HEK293 (cell line): ENCODE results near the gene THAP4.
A peak's percentile ranks its signal among the peaks of the same experiment; 100 is the strongest.

Experiments used
- CTCF ChIA-PET: fragments of 350-600 bp; formaldehyde crosslinking; extraction: SDS; loops from one replicate; lab custom pipeline; 2021; ENCODE audit warnings: antibody characterized with exemption; lab: Yijun Ruan, JAX
- POLR2A ChIA-PET: fragments of 300-600 bp; formaldehyde crosslinking; extraction: SDS; loops from one replicate; lab custom pipeline; 2020; ENCODE audit warnings: antibody characterized with exemption, inconsistent platforms; lab: Yijun Ruan, JAX
- H3K27ac ChIP-seq: fragments of 200-500 bp; sonication (Bioruptor generic); 2 replicates; pipeline ENCODE4 v1.5.1; 2014; ENCODE audit warnings: low read depth, low read length, control low read depth, inconsistent platforms; ENCODE audit errors: extremely low read depth
- H3K36me3 ChIP-seq, 2 experiments: fragments of 200-500 bp in 1 of 2; sonication (Bioruptor generic) in 1 of 2; 1 replicate in 1 of 2; 2 replicates in 1 of 2; pipeline ENCODE4 v1.5.1; 2014 to 2017; ENCODE audit warnings: inconsistent platforms in 2 of 2, low read length in 2 of 2; ENCODE audit not compliant: control insufficient read depth in 2 of 2, insufficient read depth in 1 of 2
- H3K4me1 ChIP-seq: fragments of 200-500 bp; sonication (Bioruptor generic); 2 replicates; pipeline ENCODE4 v1.5.1; 2014; ENCODE audit warnings: mild to moderate bottlenecking, low read length, inconsistent platforms; ENCODE audit not compliant: control insufficient read depth, insufficient read depth
- H3K4me3 ChIP-seq: 2 replicates; pipeline ENCODE4 v1.5.1; 2011; ENCODE audit warnings: low read depth, mild to moderate bottlenecking, control low read depth, low read length, moderate library complexity
- H3K9me3 ChIP-seq: fragments of 200-500 bp; sonication (Bioruptor generic); 2 replicates; pipeline ENCODE4 v1.5.1; 2014; ENCODE audit warnings: low read depth, low read length, inconsistent platforms; ENCODE audit not compliant: control insufficient read depth, insufficient read depth
- GLIS1 ChIP-seq: fragments of 450-650 bp; formaldehyde crosslinking; IDR thresholded peaks from 2 replicates; pipeline ENCODE4 v1.5.1; 2016; ENCODE audit warnings: missing biosample characterization, missing genetic modification characterization
- KLF1 ChIP-seq: fragments of 450-650 bp; formaldehyde crosslinking; IDR thresholded peaks from 2 replicates; pipeline ENCODE4 v1.5.1; 2016; ENCODE audit warnings: missing biosample characterization, missing genetic modification characterization
- KLF9 ChIP-seq: fragments of 450-650 bp; formaldehyde crosslinking; IDR thresholded peaks from 2 replicates; pipeline ENCODE4 v1.5.1; 2016; ENCODE audit warnings: missing biosample characterization, missing genetic modification characterization, low read depth
- PATZ1 ChIP-seq: fragments of 450-650 bp; formaldehyde crosslinking; IDR thresholded peaks from 2 replicates; pipeline ENCODE4 v1.5.1; 2016; ENCODE audit warnings: missing biosample characterization, missing genetic modification characterization
- PRDM10 ChIP-seq: fragments of 450-650 bp; formaldehyde crosslinking; IDR thresholded peaks from 2 replicates; pipeline ENCODE4 v1.5.1; 2016; ENCODE audit warnings: missing biosample characterization, missing genetic modification characterization
- ZBTB17 ChIP-seq: fragments of 450-650 bp; formaldehyde crosslinking; IDR thresholded peaks from 2 replicates; pipeline ENCODE4 v1.5.1; 2016; ENCODE audit warnings: missing biosample characterization, missing genetic modification characterization
- ZBTB26 ChIP-seq: fragments of 450-650 bp; formaldehyde crosslinking; optimal IDR thresholded peaks from 2 replicates; pipeline ENCODE3; 2016; ENCODE audit warnings: missing biosample characterization, mild to moderate bottlenecking, missing genetic modification characterization
- ZBTB48 ChIP-seq: fragments of 450-650 bp; formaldehyde crosslinking; IDR thresholded peaks from 2 replicates; pipeline ENCODE4 v1.5.1; 2016; ENCODE audit warnings: missing biosample characterization, missing genetic modification characterization
- ZBTB8A ChIP-seq: fragments of 450-650 bp; formaldehyde crosslinking; IDR thresholded peaks from 2 replicates; pipeline ENCODE4 v1.5.1; 2016; ENCODE audit warnings: missing biosample characterization, missing genetic modification characterization
- ZFP37 ChIP-seq: fragments of 450-650 bp; formaldehyde crosslinking; IDR thresholded peaks from 2 replicates; pipeline ENCODE4 v1.5.1; 2016; ENCODE audit warnings: missing biosample characterization, missing genetic modification characterization
- ZNF398 ChIP-seq: fragments of 450-650 bp; formaldehyde crosslinking; IDR thresholded peaks from 2 replicates; pipeline ENCODE4 v1.5.1; 2017; ENCODE audit warnings: missing biosample characterization, missing genetic modification characterization
- ZNF449 ChIP-seq: fragments of 450-650 bp; formaldehyde crosslinking; IDR thresholded peaks from 2 replicates; pipeline ENCODE4 v1.5.1; 2017; ENCODE audit warnings: missing biosample characterization, mild to moderate bottlenecking, missing genetic modification characterization, moderate library complexity
- ZNF623 ChIP-seq: fragments of 450-650 bp; formaldehyde crosslinking; IDR thresholded peaks from 2 replicates; pipeline ENCODE4 v1.5.1; 2016; ENCODE audit warnings: missing biosample characterization, missing genetic modification characterization
- ZNF692 ChIP-seq: fragments of 450-650 bp; formaldehyde crosslinking; IDR thresholded peaks from 2 replicates; pipeline ENCODE4 v1.5.1; 2016; ENCODE audit warnings: missing biosample characterization, missing genetic modification characterization
- ZNF76 ChIP-seq: fragments of 450-650 bp; formaldehyde crosslinking; IDR thresholded peaks from 2 replicates; pipeline ENCODE4; 2016; ENCODE audit warnings: low read depth, missing biosample characterization, missing genetic modification characterization, borderline replicate concordance
- ZNF843 ChIP-seq: fragments of 450-650 bp; formaldehyde crosslinking; IDR thresholded peaks from 2 replicates; pipeline ENCODE4 v1.5.1; 2016; ENCODE audit warnings: missing biosample characterization, missing genetic modification characterization

The THAP4 gene

GRCh38 chr2:241636182-241637017, 558 bp downstream of the THAP4 start (continued):
- TF ChIP-seq GLIS1 (tag by site-specific recombination) (no peak), ZBTB26 (tag by site-specific recombination) (peak; percentile 89), ZBTB17 (tag by site-specific recombination) (peak; percentile 75), ZNF692 (tag by site-specific recombination) (0 out of 2 replicates have a peak, but pooled peaks have one; percentile 16), ZNF76 (no peak), PATZ1 (tag by site-specific recombination) (peak; percentile 66), ZFP37 (no peak), ZNF843 (tag by site-specific recombination) (no peak), ZNF623 (no peak), ZNF398 (tag by site-specific recombination) (no peak), ZBTB8A (tag by site-specific recombination) (peak; percentile 80), KLF1 (peak; percentile 35; the same call in 1 of the 2 replicates), ZBTB48 (peak; percentile 71), KLF9 (tag by site-specific recombination) (0 out of 2 replicates have a peak, but pooled peaks have one; percentile 14)

- Histone ChIP-seq H3K9me3 (no peaks in the 10 kb centered on the region), H3K27ac (peak overlapping the region; percentile 97), H3K36me3 (peaks cover 15 to 65% of the 10 kb centered on the region in 2 experiments; a peak in 2 of 3 replicates), H3K4me1 (no peaks in the 10 kb centered on the region), H3K4me3 (peak overlapping the region; percentile 97)
- ChIA-PET POLR2A (interaction anchor here (0.7 kb wide), 1 partner anchor 51 kb away, joined by 3 read pairs; the partner anchor contains the start of gene DTYMK), CTCF (no interaction called here)
- TF ChIP-seq PRDM10 (peak; percentile 82), ZNF449 (tag by site-specific recombination) (no peak)
Measured at GRCh38 chr2:241635756-241636155, 1.2 kb downstream of the THAP4 start.
